Gastroesophageal sphincter (tissue), 3 donors: ENCODE data around the gene ZNF254.

Experiments used
- EP300 ChIP-seq: sonication (generic); formaldehyde crosslinking; IDR thresholded peaks from one replicate; pipeline ENCODE4 v1.6.1; 2017; ENCODE audit warnings: antibody characterized with exemption, mild to moderate bottlenecking
- POLR2A ChIP-seq, 2 donors: fragments of 450-650 bp; IDR thresholded peaks; one replicate each; pipeline ENCODE4 v1.6.1; 2017; ENCODE audit warnings: antibody characterized with exemption in 2 of 2, mild to moderate bottlenecking in 2 of 2, moderate library complexity in 1 of 2
- POLR2AphosphoS5 ChIP-seq: sonication (generic); formaldehyde crosslinking; IDR thresholded peaks from one replicate; pipeline ENCODE4 v1.6.1; 2017; ENCODE audit warnings: antibody characterized with exemption
- TF ChIP-seq, protein P1 (sequence below), 4 experiments: fragments of 200-600 bp in 2 of 4; fragments of 450-650 bp in 2 of 4; sonication (generic) in 1 of 4; IDR thresholded peaks; one replicate each; pipeline ENCODE4 v1.5.1; 2017 to 2019; ENCODE audit warnings: antibody characterized with exemption in 4 of 4, mild to moderate bottlenecking in 2 of 4, moderate library complexity in 2 of 4

DNA sequence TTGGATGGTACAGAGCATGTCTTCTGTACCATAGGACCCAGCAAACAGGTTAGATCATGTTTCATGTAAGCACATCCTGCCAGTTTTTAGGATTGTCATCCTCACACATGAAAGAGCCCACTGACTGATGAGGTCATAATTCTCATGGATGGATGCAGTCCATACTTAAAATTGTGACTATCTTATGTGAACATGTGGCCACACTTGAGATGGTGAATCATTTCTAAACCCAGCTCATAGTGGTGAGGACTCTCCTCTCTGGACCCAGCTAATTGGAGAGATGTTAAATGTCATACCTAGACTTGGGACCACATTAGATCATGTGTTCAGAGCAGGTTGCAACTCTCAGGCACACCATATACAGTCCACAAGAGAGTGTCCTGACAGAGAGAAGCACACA, 24.8 kb upstream of the ZNF254 start:
- TF ChIP-seq, protein P1, sequence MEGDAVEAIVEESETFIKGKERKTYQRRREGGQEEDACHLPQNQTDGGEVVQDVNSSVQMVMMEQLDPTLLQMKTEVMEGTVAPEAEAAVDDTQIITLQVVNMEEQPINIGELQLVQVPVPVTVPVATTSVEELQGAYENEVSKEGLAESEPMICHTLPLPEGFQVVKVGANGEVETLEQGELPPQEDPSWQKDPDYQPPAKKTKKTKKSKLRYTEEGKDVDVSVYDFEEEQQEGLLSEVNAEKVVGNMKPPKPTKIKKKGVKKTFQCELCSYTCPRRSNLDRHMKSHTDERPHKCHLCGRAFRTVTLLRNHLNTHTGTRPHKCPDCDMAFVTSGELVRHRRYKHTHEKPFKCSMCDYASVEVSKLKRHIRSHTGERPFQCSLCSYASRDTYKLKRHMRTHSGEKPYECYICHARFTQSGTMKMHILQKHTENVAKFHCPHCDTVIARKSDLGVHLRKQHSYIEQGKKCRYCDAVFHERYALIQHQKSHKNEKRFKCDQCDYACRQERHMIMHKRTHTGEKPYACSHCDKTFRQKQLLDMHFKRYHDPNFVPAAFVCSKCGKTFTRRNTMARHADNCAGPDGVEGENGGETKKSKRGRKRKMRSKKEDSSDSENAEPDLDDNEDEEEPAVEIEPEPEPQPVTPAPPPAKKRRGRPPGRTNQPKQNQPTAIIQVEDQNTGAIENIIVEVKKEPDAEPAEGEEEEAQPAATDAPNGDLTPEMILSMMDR (IDR thresholded peaks at IDR 0.05), result no peak
- no peak for TF ChIP-seq POLR2AphosphoS5
- TF ChIP-seq POLR2A (IDR thresholded peaks at IDR 0.05), result no peak
- no peak for TF ChIP-seq EP300
